HG02938 (cell line): ENCODE results near the gene POLR2H.
A peak's percentile ranks its signal among the peaks of the same experiment; 100 is the strongest.

Source experiments
- ATAC-seq: cut with Tn5 transposase; IDR thresholded peaks from one replicate; pipeline ENCODE4 v1.9.1; 2021; ENCODE audit warnings: mild to moderate bottlenecking, moderate library complexity; ENCODE audit not compliant: unreplicated experiment

The POLR2H gene

GRCh38 chr3:184361532-184361931 is at the start of gene POLR2H, which contains the start of gene CLCN2:
TSS of gene POLR2H (plus strand) at chr3:184361710. CDS start at chr3:184363493, 1,783 bp downstream.
TSS of gene CLCN2 (minus strand) at chr3:184361605. CDS start at chr3:184361479, 126 bp downstream.
- ATAC-seq = no peak

- peak; percentile 76 for ATAC-seq
These were observed 47.2 kb upstream of the POLR2H start, which contains the start of gene EIF4G1 for GRCh38 chr3:184314363-184314699. TSS of gene EIF4G1 (plus strand) at chr3:184314606. CDS start at chr3:184315797, 1,191 bp downstream.

GRCh38 chr3:184314700-184315542 is 46.6 kb upstream of the POLR2H start:
- ATAC-seq = peak; percentile 31

GRCh38 chr3:184315543-184315867 is 46.0 kb upstream of the POLR2H start:
- peak; percentile 5 for ATAC-seq

GRCh38 chr3:184315871-184316661 is 45.4 kb upstream of the POLR2H start:
- ATAC-seq = no peak

GRCh38 chr3:184316792-184317191 is 44.7 kb upstream of the POLR2H start:
- ATAC-seq = no peak

- ATAC-seq = no peak
These were observed 44.3 kb upstream of the POLR2H start for GRCh38 chr3:184317201-184317600.

GRCh38 chr3:184320104-184320445 is 41.4 kb upstream of the POLR2H start:
- ATAC-seq = no peak

- no peak for ATAC-seq
These were observed 39.8 kb upstream of the POLR2H start for GRCh38 chr3:184321666-184322065.

- no peak for ATAC-seq
These were observed 38.6 kb upstream of the POLR2H start for GRCh38 chr3:184322731-184323487.

GRCh38 chr3:184323696-184324095 is 37.8 kb upstream of the POLR2H start:
- no peak for ATAC-seq

GRCh38 chr3:184325269-184325668 is 36.2 kb upstream of the POLR2H start:
- ATAC-seq = no peak

- ATAC-seq = no peak
These were observed 35.7 kb upstream of the POLR2H start for GRCh38 chr3:184325715-184326369.

- ATAC-seq = no peak
These were observed 34.3 kb upstream of the POLR2H start for GRCh38 chr3:184327171-184327570.

GRCh38 chr3:184328516-184328915 is 33.0 kb upstream of the POLR2H start:
- no peak for ATAC-seq

- ATAC-seq = no peak
These were observed 29.0 kb upstream of the POLR2H start for GRCh38 chr3:184332370-184333090.

- ATAC-seq = no peak
These were observed 28.3 kb upstream of the POLR2H start for GRCh38 chr3:184333190-184333589.

- ATAC-seq = no peak
These were observed 27.8 kb upstream of the POLR2H start for GRCh38 chr3:184333700-184334099.

GRCh38 chr3:184334470-184335158 is 26.9 kb upstream of the POLR2H start:
- no peak for ATAC-seq

GRCh38 chr3:184335291-184335660 is 26.2 kb upstream of the POLR2H start:
- no peak for ATAC-seq
